CD4-positive, alpha-beta T cell treated with Interleukin-10 for 1 hour (primary cell): Measurements from ENCODE around the gene ANTXR1.

Source experiments
- DNase-seq: peaks from one replicate; pipeline ENCODE4 v3.0.0-alpha.2; 2020

ANTXR1 gene

GRCh38 chr2:69007169-69007568 is 5.8 kb upstream of the ANTXR1 start:
- DNase-seq: no peak

- DNase-seq: no peak
Observed at GRCh38 chr2:69007603-69008002, 5.4 kb upstream of the ANTXR1 start.

- DNase-seq: no peak
Observed at GRCh38 chr2:69010437-69011194, 2.4 kb upstream of the ANTXR1 start.

GRCh38 chr2:69011611-69012157 is 1.3 kb upstream of the ANTXR1 start:
- DNase-seq: no peak

GRCh38 chr2:69012310-69013141 is 453 bp upstream of the ANTXR1 start:
- DNase-seq: peak; percentile 51

GRCh38 chr2:69013840-69014821 is 1.2 kb downstream of the ANTXR1 start:
- no peak for DNase-seq

- DNase-seq: no peak
Observed at GRCh38 chr2:69017080-69017479, 4.1 kb downstream of the ANTXR1 start.

- DNase-seq: no peak
Observed at GRCh38 chr2:69017835-69018234, 4.9 kb downstream of the ANTXR1 start.

GRCh38 chr2:69018678-69019095 is 5.7 kb downstream of the ANTXR1 start:
- DNase-seq: no peak

- no peak for DNase-seq
Observed at GRCh38 chr2:69020496-69021426, 7.8 kb downstream of the ANTXR1 start.

GRCh38 chr2:69021727-69022126 is 8.7 kb downstream of the ANTXR1 start:
- no peak for DNase-seq

- DNase-seq: no peak
Observed at GRCh38 chr2:69022548-69022947, 9.6 kb downstream of the ANTXR1 start.

GRCh38 chr2:69023236-69023635 is 10.3 kb downstream of the ANTXR1 start:
- no peak for DNase-seq

- DNase-seq: peak; percentile 32
Observed at GRCh38 chr2:69026026-69026425, 13.0 kb downstream of the ANTXR1 start.

- no peak for DNase-seq
Observed at GRCh38 chr2:69026691-69027459, 13.9 kb downstream of the ANTXR1 start.

GRCh38 chr2:69030800-69031428 is 17.9 kb downstream of the ANTXR1 start:
- DNase-seq: no peak

GRCh38 chr2:69031466-69031865 is 18.5 kb downstream of the ANTXR1 start:
- DNase-seq: no peak

GRCh38 chr2:69032336-69032735 is 19.4 kb downstream of the ANTXR1 start:
- DNase-seq: no peak

GRCh38 chr2:69033461-69034095 is 20.6 kb downstream of the ANTXR1 start:
- DNase-seq: no peak

GRCh38 chr2:69034122-69034521 is 21.1 kb downstream of the ANTXR1 start:
- no peak for DNase-seq
